Coronary artery (tissue), 2 donors: Measurements from ENCODE around the gene SLC30A10.
"Not testable (repeated sequence)": the region's sequence is repeated elsewhere in the genome, so short reads cannot be mapped to it uniquely, and the experiment has no call there.

Experiments used
- DNase-seq: peaks from one replicate; pipeline ENCODE4 v3.0.0-alpha.2; 2017; ENCODE audit warnings: low spot score
- H3K27ac ChIP-seq, 2 donors: fragments of 200-600 bp; sonication (generic); one replicate each; pipeline ENCODE4 v1.5.1; 2016 to 2019
- H3K4me3 ChIP-seq: fragments of 200-600 bp; sonication (generic); 2 replicates; pipeline ENCODE4 v1.5.1; 2016; ENCODE audit warnings: mild to moderate bottlenecking, moderate library complexity
- CTCF ChIP-seq: fragments of 200-600 bp; sonication (generic); IDR thresholded peaks from one replicate; pipeline ENCODE4 v1.5.1; 2019; ENCODE audit warnings: antibody characterized with exemption

The SLC30A10 gene

GRCh38 chr1:219880765-219881457 lies 47.4 kb downstream of the SLC30A10 start:
- Histone ChIP-seq H3K4me3 (no peak overlapping the region), H3K27ac (no peak overlapping the region)
- TF ChIP-seq CTCF: no peak
- no peak for DNase-seq

GRCh38 chr1:219876798-219877209 lies 51.6 kb downstream of the SLC30A10 start:
- no peak for DNase-seq
- no peak overlapping the region for H3K27ac ChIP-seq
- H3K4me3 ChIP-seq: no peak overlapping the region
- no peak for TF ChIP-seq CTCF

- Histone ChIP-seq H3K27ac (no peak overlapping the region), H3K4me3 (no peak overlapping the region)
- no peak for DNase-seq
- no peak for TF ChIP-seq CTCF
These were observed 52.5 kb downstream of the SLC30A10 start for GRCh38 chr1:219875860-219876259.

GRCh38 chr1:219872538-219872937 lies 55.8 kb downstream of the SLC30A10 start:
- H3K4me3 ChIP-seq, H3K27ac ChIP-seq, DNase-seq: not testable (repeated sequence)

GRCh38 chr1:219871427-219872057 lies 56.8 kb downstream of the SLC30A10 start:
- Histone ChIP-seq H3K4me3 (no peak overlapping the region), H3K27ac (no peak overlapping the region)
- DNase-seq: no peak
- no peak for TF ChIP-seq CTCF

GRCh38 chr1:219868615-219869014 lies 59.7 kb downstream of the SLC30A10 start:
- H3K27ac ChIP-seq, H3K4me3 ChIP-seq, DNase-seq: not testable (repeated sequence)
